SK-MEL-5 (cell line): ENCODE measurements around the gene C1orf35. TPM values are rescaled to one million over a fixed set of nuclear protein-coding genes. Genes with fewer than 3 reads are reported as not detected.

Experiments used
- DNase-seq: peaks from one replicate; pipeline ENCODE4 v3.0.0-alpha.2; 2016; ENCODE audit warnings: low read depth, low spot score
- in situ Hi-C: cut with HindIII; loops from 2 replicates; pipeline ENCODE4 v1.10.0; 2016; ENCODE audit warnings: low sequenced_read_pairs, high pct_unique_total_duplicates, low pct_unique_long_range_greater_than_20kb
- small RNA-seq, 2 experiments: library from RNA; depleted of rRNA; stranded (forward); fragments of <200 nt; gene quantifications; one replicate each; pipeline ENCODE3, GENCODE V24; 2014
- total RNA-seq: library from RNA; depleted of rRNA; stranded (reverse); fragments of >200 nt; shearing (Covaris generic); gene quantifications from 2 replicates; pipeline ENCODE4 v1.2.3, GENCODE V29; 2014; rRNA removed

C1orf35 gene
- total RNA-seq, 1 experiment from 2014 or later, result 11.1 TPM

- in situ Hi-C loops, result no loop called here
- no peak for DNase-seq
Measured at GRCh38 chr1:228063251-228064191, 39.6 kb downstream of the C1orf35 start.

DNA sequence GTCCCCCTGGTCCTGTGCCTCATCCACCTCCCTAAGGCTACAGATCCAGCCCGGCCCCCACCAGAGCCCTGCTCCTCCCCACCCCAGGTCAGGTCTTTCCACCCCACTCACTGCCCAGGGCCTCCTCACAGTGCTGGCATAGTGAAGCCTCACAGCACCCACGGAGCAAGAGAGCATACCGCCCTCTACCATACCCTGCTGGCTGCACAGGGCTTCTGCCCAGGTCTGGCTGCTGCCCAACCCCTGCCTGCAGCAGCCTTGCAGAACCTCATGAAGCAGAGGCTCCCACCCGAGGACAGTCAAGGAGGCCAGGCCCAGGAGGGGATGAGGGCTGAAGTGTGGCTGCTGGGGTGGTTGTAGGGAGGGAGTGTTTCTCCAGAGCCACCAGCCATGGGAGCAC, 40.3 kb downstream of the C1orf35 start:
- in situ Hi-C loops, result no loop called here
- DNase-seq, result no peak

DNA sequence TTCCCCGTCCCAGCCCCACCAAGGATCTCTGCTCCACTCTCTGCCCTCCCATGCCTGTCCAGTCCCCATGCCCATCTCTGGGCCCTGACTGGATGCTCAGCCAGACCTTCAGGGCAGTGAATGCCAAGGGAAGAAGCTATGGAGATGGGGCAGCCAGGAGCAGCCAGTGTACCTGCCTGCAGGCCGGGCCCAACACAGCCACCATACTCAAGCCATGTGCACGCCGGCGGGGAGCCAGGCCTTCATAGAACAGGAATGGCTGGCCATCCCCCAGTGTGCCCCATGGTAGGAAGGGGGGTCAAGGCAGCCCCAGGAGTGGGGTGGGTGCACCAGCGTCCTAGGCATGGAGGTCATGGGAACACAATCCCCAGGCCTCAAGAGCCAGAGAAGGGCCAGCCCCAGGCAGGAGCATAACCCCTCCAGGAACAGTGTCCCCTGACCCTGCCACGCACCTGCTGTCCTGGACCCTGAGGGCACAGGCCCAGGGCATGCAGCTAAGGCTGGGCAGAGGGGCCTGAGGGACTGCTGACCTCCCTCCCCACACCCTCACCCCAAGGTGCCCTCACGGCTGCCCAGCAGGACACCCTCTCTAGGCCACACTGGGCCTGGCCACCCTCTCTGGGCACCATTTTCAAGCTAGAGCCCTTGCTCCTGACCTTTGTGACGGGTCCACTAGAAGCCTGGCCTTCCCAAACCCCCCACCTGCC, 40.9 kb downstream of the C1orf35 start:
- no peak for DNase-seq
- in situ Hi-C loops, result no loop called here

- no peak for DNase-seq
- in situ Hi-C loops, result no loop called here
Measured at GRCh38 chr1:228061411-228062084, 41.6 kb downstream of the C1orf35 start.

- DNase-seq, result no peak
- in situ Hi-C loops, result no loop called here
Measured at GRCh38 chr1:228060458-228061190, 42.5 kb downstream of the C1orf35 start.

DNA sequence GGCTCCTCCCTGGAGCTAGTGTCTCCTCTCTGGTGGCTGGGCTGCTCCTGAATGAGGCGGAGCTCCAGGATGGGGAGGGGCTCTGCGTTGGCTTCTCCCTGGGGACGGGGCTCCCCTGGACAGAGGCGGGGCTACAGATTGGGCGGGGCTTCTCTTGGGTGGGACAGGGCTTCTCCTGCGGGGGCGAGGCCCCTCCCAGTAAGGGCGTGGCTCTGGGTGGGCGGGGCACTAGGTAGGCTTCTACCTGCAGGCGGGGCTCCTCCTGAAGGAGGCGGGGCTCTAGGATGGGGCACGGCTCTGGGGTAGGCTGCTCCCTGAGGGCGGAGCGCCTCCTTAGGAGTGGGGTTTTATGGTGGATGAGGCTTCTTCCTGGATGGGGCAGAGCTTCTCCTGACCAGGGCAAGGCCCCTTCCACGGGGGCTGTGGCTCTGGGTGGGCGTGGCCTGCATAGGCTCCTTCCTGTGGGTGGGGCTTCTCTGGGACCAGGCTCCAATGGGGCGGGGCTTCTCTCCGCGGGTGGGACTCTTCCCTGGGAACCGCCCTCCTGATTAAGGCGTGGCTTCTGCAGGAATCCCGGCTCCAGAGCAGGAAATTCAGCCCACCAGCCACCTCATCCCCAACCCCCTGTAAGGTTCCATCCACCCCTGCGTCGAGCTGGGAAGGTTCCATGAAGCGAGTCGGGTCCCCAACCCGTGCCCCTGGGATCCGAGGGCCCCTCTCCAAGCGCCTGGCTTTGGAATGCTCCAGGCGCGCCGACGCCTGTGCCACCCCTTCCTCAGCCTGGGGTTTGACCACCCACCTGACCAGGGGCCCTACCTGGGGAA, 43.3 kb downstream of the C1orf35 start:
- in situ Hi-C loops, result no loop called here
- peak; percentile 65 for DNase-seq

GRCh38 chr1:228058949-228059633, 44.0 kb downstream of the C1orf35 start:
- in situ Hi-C loops, result no loop called here

GRCh38 chr1:228058172-228058948, 44.8 kb downstream of the C1orf35 start:
- in situ Hi-C loops, result no loop called here
- no peak for DNase-seq

More at GRCh38 chr1:228058949-228059633, 44.0 kb downstream of the C1orf35 start:
- DNase-seq, result no peak

Small RNA genes lying within 50 kb of the gene (small RNA-seq; reads per million reads assigned to genes)
- gene AL359510.1, result 0 reads per million in 2 experiments

Other genes with a start within 250 kb of the C1orf35 start
- not detected in 2 replicates for gene WNT9A, start 155.4 kb downstream of the C1orf35 start, total RNA-seq
- gene WNT3A, start 96.3 kb downstream of the C1orf35 start, total RNA-seq, result not detected in 2 replicates
- 101 and 106 TPM in 2 replicates for gene ARF1, start 20.6 kb downstream of the C1orf35 start, total RNA-seq
- gene MRPL55, start 6.0 kb upstream of the C1orf35 start, total RNA-seq, result 55.2 and 59.6 TPM in 2 replicates
- 198 and 236 TPM in 2 replicates for gene GUK1, start 37.0 kb upstream of the C1orf35 start, total RNA-seq
- 0.16 TPM in 1 of 2 replicates, not detected in the other for gene GJC2, start 46.6 kb upstream of the C1orf35 start, total RNA-seq
- gene IBA57, start 62.5 kb upstream of the C1orf35 start, total RNA-seq, result 4.8 and 8.0 TPM in 2 replicates
- 0.98 and 1.7 TPM in 2 replicates for gene OBSCN, start 104.7 kb upstream of the C1orf35 start, total RNA-seq